Erythroblast (primary cell): ENCODE results near the gene COPE.

ENCODE experiments used
- DNase-seq, 2 experiments: peaks; one replicate each; lab custom pipeline; 2025; lab: John Stamatoyannopoulos, UW
- GATA1 ChIP-seq: IDR thresholded peaks from 2 replicates; pipeline ENCODE4 v1.6.1; 2011; ENCODE audit warnings: low read depth, mild to moderate bottlenecking, control low read depth, low read length, moderate library complexity
- POLR2A ChIP-seq: IDR thresholded peaks from 2 replicates; pipeline ENCODE4 v1.6.1; 2011; ENCODE audit warnings: mild to moderate bottlenecking, low read length

COPE gene

GRCh38 chr19:18867199-18867598, 52.0 kb downstream of the COPE start:
- no peak for TF ChIP-seq GATA1
- no peak for TF ChIP-seq POLR2A
- DNase-seq: no peak

GRCh38 chr19:18866800-18867123, 52.4 kb downstream of the COPE start:
- DNase-seq: no peak
- TF ChIP-seq POLR2A: no peak
- TF ChIP-seq GATA1: no peak

GRCh38 chr19:18865973-18866799, 53.0 kb downstream of the COPE start:
- DNase-seq: peak; percentile 74 to 86

DNA sequence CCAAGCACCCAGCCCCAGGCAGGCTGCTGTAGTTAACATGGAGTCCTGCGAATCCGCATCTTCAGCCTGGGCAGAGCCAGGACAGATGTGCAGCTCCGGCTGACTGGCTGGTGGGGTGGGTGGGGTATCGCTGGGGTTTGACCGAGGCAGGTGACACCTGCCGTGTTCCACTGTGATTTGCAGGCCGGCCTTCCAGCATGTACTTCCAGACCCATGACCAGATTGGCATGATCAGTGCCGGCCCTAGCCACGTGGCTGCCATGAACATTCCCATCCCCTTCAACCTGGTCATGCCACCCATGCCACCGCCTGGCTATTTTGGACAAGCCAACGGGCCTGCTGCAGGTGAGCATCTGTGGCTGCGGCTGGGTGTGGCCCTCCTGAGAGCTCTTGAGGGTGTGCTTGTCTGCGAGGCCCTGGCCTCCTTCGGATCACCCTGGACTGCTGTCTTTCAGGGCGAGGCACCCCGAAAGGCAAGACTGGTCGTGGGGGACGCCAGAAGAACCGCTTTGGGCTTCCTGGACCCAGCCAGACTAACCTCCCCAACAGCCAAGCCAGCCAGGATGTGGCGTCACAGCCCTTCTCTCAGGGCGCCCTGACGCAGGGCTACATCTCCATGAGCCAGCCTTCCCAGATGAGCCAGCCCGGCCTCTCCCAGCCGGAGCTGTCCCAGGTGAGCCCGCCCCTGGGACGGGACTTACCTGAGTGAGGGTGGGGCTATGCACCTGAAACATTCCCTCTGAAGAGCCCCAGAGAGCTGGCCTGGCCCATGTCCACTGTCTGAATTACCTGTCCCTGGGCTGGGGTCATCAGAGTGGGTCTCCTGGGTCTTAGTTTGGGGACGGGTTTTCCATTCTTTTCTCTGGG, 53.8 kb downstream of the COPE start:
- DNase-seq: no peak
- TF ChIP-seq POLR2A (no peak), GATA1 (no peak)

More at GRCh38 chr19:18865973-18866799, 53.0 kb downstream of the COPE start:
- TF ChIP-seq POLR2A: no peak

DNA sequence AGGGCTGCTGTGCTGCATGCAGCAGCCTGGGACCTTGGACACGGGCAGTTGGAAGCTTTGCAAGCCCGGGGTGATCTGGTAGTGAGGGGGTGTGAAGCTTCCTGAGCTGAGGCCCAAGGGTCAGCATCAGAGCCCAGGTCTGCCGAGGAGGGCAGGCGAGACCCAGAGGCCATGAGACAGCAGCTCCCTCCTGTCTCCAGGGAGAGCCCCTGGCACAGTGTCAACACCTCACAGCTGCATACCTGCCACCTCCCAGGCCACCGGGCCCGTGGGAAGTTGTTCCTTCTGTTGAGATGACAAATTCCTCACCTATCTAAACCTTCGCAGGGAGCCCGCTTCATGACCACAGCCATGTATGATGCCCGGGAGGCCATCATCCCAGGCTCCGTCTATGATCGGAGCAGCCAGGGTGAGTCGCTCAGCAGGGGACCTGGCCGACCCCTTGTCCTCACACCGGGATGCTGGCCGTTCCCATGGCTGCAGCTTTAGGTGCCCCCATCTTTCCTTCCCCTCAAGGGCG, 55.3 kb downstream of the COPE start:
- no peak for DNase-seq
- TF ChIP-seq POLR2A: no peak
- no peak for TF ChIP-seq GATA1

DNA sequence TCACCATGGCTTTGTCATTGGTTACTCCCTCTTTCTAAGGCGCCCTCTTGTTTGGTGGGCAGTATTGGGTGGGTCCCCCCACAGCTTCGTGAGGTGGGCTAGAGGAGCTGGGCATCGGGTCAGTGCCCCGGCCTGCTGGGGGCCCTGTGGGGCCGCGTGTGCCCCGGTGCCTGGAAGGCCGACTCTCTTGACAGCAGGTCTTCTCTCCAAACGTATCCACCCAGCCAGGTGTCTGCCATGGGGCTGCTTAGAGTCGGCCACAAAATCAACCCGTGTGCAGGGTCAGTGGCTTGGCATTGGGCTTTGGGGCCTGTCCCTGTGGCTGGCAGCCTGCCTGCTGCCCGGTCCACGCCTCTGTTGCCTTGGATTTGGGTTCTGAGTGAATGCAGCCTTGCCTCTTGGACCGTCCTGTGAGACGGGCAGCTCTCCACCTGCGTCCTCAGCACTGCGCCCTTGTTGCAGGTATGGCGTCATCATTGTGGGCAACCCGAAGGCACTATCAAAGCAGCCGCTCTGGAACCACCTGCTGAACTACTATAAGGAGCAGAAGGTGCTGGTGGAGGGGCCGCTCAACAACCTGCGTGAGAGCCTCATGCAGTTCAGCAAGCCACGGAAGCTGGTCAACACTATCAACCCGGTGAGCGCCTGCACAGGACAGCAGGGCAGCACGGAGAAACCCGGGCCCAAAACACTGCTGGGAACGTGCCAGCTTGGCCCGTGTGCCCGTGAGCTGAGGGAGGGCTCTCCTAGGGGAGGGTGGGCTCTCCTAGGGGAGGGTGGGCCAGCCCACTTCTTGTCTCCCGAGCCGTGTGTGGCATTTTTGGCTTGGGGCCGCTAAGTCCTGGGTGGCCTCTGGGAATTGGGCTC, 56.0 kb downstream of the COPE start:
- TF ChIP-seq GATA1 (no peak), POLR2A (no peak)
- DNase-seq: no peak

DNA sequence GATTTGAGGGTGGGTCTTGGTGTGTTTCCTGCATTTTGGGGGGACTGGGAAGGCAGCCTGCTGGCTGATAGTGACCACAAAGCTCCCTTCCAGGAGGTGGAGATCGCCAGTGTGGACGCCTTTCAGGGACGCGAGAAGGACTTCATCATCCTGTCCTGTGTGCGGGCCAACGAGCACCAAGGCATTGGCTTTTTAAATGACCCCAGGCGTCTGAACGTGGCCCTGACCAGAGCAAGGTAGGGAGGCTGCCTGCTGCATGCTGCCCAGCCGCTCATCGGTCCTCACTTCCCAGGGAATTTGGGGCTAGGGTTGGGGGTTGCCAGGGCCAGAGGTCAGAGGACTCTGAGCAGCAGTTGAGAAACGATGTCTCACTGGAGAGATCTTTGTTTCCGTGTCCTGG, 57.3 kb downstream of the COPE start:
- no peak for TF ChIP-seq GATA1
- no peak for DNase-seq

- no peak for DNase-seq
- TF ChIP-seq POLR2A (no peak), GATA1 (no peak)
These were observed 58.0 kb downstream of the COPE start for GRCh38 chr19:18861235-18861634.

DNA sequence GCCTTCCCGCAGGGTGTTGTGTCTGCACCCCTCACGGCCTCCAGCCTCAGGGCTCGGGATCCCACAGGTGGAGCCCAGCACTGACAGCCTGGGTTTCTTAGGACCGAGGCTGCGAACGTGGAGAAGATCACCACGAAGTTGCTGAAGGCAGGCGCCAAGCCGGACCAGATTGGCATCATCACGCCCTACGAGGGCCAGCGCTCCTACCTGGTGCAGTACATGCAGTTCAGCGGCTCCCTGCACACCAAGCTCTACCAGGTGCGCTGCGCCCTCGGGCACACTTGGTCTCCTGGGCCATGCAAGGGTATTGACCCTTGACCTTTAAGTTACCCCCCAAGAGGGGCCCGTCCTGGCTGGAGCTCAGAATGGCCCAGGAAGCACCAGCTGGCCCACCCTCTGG, 58.5 kb downstream of the COPE start:
- DNase-seq: no peak
- TF ChIP-seq GATA1: no peak
- no peak for TF ChIP-seq POLR2A

GRCh38 chr19:18860302-18860700, 58.9 kb downstream of the COPE start:
- TF ChIP-seq GATA1 (no peak), POLR2A (no peak)
- no peak for DNase-seq

- TF ChIP-seq GATA1: no peak
- no peak for TF ChIP-seq POLR2A
- no peak for DNase-seq
These were observed 59.4 kb downstream of the COPE start for GRCh38 chr19:18859676-18860301.

GRCh38 chr19:18858906-18859646, 60.1 kb downstream of the COPE start:
- TF ChIP-seq POLR2A (no peak), GATA1 (no peak)
- DNase-seq: no peak
